Measurements from ENCODE around the gene KCNMA1.

The KCNMA1 gene

DNA sequence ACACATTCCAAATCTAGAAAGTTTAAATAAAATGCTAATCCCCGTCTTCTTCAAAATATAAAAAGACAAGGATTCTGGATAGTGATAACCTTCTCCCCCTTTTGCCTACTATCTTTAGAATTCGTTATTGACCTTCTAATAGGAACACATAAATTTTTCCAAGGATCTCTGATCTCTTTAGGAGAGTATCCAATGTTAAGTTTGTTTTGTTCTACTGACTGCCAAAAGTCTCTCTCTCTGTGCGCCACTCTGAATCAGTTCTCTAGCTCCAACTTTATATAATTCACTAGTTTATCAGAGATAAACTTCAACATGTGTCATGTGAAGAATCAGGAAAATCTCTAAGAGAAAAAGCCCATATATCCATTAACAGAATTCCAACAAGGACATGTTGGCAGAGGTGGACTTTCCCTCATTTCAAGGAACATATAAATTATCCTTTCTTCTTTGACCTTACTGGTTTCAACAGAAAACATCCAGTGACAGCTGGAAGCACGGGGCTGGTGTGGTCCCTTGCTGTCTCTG is 615.6 kb downstream of the KCNMA1 start:
- TF ChIP-seq, protein P1, sequence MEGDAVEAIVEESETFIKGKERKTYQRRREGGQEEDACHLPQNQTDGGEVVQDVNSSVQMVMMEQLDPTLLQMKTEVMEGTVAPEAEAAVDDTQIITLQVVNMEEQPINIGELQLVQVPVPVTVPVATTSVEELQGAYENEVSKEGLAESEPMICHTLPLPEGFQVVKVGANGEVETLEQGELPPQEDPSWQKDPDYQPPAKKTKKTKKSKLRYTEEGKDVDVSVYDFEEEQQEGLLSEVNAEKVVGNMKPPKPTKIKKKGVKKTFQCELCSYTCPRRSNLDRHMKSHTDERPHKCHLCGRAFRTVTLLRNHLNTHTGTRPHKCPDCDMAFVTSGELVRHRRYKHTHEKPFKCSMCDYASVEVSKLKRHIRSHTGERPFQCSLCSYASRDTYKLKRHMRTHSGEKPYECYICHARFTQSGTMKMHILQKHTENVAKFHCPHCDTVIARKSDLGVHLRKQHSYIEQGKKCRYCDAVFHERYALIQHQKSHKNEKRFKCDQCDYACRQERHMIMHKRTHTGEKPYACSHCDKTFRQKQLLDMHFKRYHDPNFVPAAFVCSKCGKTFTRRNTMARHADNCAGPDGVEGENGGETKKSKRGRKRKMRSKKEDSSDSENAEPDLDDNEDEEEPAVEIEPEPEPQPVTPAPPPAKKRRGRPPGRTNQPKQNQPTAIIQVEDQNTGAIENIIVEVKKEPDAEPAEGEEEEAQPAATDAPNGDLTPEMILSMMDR (conservative IDR thresholded peaks at IDR 0.05; ENCODE audit: low read depth, low read length): no peak
- no peak overlapping the region for H3K4me3 ChIP-seq (ENCODE audit: low read length)
- no peak for DNase-seq (ENCODE audit: low read depth)

DNA sequence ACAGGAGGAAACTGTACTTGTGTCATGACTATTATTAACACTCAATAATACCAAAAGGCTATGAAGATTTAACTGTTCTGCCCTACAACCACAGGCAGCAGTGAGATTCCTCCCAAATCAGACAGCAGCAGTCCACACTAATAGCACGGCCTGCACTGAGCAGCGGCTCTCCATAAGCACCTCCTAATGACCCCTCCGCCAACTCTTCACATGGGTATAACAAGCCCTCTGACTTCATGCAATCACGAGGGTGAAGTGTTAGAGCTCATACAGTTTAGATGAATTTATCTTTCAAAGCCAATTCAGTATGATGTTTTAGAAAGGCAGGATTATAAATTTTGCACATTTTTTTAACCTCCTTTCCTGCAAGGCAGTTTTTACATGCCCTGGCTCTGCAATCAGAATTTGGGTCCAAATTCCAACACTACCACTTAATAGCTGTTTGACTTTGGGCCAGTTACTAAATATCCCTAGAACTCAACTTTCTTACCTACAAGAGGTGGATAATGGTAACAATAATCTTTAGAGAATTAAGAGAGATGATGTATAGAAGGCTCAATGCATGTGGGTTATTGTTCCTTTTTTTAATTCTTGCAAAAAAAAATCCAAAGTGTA is 617.1 kb downstream of the KCNMA1 start:
- TF ChIP-seq, protein P1 (conservative IDR thresholded peaks at IDR 0.05; ENCODE audit: low read depth, low read length): no peak
- peak; percentile 54 for DNase-seq (ENCODE audit: low read depth)
- no peak overlapping the region for H3K4me3 ChIP-seq (ENCODE audit: low read length)

DNA sequence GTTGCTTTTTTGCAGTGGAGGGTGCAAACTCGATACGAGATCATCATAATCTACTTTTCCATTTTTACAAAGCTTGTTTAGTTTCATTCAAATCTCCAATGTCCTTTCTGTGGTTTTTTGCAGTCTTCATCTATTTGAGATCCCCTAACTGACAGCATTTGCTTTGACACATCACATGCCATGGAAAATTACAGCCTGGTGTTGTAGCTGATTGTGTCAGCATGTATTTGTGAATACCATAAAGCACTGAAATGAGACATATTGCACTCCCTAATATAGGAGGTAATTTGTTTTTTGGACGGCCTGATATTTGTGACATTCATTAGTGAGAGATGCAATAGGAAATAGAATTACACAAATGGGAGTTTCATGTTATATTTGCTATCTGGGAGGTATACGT is 620.8 kb downstream of the KCNMA1 start:
- no peak overlapping the region for H3K4me3 ChIP-seq (ENCODE audit: low read length)
- TF ChIP-seq, protein P1 (conservative IDR thresholded peaks at IDR 0.05; ENCODE audit: low read depth, low read length): no peak
- DNase-seq (ENCODE audit: low read depth): no peak

DNA sequence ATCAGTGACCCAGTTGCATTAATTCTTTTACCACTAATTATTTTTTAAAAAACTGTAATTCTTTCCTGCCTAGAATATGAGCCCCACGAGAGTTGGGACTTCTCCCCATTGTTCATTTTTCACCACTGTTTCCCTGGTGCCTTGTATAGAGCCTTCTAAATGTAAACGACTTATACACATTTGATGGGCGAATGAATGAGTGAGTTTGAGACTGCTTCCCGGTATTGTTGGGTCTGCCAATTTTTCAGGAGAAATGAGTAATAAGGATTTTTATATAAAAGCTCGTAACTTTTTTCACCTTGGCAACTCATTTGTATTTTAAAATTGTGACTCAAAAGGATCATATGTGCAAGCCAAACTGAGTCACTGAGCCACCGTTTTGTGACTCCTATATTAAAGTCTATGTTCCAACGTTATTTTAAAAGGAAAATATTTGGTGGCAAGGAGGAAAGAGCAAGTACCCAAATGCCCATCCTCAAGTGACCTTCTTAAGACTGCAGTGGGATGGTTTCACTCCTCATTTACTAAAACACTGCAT is 621.3 kb downstream of the KCNMA1 start:
- DNase-seq (ENCODE audit: low read depth): no peak
- TF ChIP-seq, protein P1 (conservative IDR thresholded peaks at IDR 0.05; ENCODE audit: low read depth, low read length): no peak

DNA sequence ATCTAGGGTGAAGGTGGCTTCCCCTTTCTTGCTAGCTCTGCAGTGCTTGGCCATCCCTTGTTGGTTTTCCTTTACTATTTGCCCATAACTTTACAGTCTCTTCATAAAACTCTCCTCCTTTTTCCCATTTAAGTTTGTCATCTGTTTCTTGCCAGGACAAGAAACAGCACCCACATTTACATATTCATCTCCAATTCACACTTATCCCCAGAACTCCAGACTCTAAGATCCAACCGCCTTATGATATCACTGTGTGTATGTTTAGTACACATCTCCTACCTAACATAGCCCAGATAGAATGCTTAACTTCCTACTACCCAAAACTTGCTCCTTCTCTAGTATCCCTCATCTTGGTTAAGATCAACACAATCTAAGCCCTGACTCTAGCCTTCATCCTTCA is 622.2 kb downstream of the KCNMA1 start:
- TF ChIP-seq, protein P1 (conservative IDR thresholded peaks at IDR 0.05; ENCODE audit: low read depth, low read length): no peak
- no peak for DNase-seq (ENCODE audit: low read depth)
- no peak overlapping the region for H3K4me3 ChIP-seq (ENCODE audit: low read length)

More for the DNA sequence above, 621.3 kb downstream of the KCNMA1 start:
- H3K4me3 ChIP-seq (ENCODE audit: low read length): no peak overlapping the region

DNA sequence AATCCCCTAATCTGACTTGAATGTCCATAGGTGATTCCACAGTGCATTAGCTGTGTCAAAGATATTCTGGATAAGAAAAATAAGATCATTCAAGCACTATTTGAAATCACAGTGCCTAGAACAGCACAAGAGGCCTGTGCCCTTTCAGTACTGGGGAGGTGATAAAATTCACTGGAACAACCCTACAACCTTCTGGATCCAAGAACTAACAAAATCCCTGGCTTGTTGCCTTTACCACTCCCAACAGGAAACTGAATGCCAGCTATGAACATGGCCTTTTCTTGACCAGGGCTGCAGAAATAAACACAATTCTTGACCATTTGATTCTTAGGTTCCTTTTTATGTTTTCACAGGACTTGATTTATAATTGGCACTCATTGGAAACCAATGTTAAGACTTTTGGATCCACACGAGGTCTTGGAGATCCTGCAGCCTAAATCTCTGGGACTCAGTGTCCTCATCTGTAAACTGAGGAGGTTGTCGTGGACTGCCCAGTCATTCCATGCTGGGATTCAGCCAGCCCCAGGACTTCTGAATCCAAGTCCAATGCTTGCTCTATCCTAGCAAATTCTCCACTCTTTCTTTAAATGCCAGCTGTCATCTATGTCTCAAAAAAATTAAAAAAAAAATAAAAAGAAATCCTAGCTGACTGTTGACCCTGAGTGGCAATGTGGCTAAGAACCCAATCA is 624.7 kb downstream of the KCNMA1 start:
- H3K4me3 ChIP-seq (ENCODE audit: low read length): no peak overlapping the region
- DNase-seq (ENCODE audit: low read depth): no peak
- TF ChIP-seq, protein P1 (conservative IDR thresholded peaks at IDR 0.05; ENCODE audit: low read depth, low read length): no peak

All from retinal pigment epithelial cell (primary cell).